Stimulated activated CD4-positive, alpha-beta T cell treated with anti-CD3 and anti-CD28 coated beads, TNF-alpha, amount 100 ng/mL, for 4 hours (primary cell): ENCODE results near the gene ST6GAL1.
A peak's percentile ranks its signal among the peaks of the same experiment; 100 is the strongest.
"Not testable (repeated sequence)": the region's sequence is repeated elsewhere in the genome, so short reads cannot be mapped to it uniquely, and the experiment has no call there.

Experiments used
- DNase-seq, 3 experiments: peaks; one replicate each; pipeline ENCODE4 v3.0.0-alpha.2; 2020; ENCODE audit warnings: low read depth in 3 of 3

The ST6GAL1 gene

DNA sequence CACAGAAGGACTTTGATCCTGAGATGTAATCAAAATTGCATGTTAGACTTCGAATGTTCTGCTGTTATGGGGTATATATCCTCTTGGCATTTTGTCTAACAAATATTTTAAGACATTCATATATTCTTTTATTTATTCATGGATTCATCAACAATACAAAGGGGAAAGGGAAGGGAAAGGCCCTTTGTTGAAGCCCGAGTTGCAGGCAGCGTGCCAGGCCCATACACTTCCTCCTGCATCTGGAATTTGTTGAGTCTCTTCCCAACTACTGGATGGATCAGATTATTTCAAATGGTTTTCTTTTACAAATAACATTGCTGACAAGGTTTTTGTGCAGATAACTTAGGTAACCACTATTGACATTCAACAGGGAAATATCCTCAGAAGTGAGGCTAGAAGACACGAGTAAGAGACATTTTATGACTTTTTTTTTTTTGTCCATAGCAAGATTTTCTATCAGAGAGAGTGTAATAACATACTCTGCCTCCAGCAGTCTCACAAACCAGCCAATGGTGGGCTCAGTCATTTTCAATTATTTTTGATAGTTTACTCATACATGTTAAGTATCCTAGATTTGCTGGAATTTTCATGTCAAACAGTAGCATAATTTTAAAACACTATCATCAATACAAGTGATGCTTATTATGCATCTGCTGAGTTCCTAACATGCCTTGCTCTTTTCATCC lies 114.7 kb downstream of the ST6GAL1 start:
- no peak for DNase-seq

GRCh38 chr3:187046033-187046432 lies 115.7 kb downstream of the ST6GAL1 start:
- DNase-seq, result no peak

DNA sequence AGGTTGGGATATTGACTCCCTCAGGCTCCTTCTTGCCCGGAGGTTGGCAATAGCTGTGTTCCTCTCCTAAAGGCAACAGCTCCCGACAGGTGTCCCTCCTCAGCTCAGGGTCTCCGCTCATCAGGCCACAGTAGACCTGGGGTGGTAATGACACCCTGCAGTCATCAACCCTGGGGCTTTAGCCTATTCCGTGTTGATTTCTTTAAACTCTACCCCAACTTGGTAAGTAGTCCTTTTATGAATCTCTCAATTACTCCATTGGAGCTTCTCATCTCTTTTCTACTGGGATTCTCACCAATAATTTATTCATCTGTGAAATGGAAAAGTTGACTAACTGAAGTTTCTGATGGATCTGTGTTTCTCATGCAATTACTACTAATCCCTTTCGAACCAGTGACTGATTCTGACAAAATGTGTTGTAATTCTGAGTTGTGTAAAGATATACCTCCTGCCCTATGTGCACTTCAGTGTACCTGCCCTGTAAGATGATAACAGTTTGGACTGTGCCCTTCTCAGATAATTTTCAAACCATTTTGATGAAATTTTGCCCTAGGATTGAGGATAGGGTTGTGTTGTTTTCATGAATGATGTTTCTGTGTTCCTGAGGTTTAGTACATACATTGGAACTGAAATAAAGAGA lies 119.3 kb downstream of the ST6GAL1 start:
- no peak for DNase-seq

- no peak for DNase-seq
Measured at GRCh38 chr3:187051066-187051465, 120.7 kb downstream of the ST6GAL1 start.

GRCh38 chr3:187051724-187052366 lies 121.5 kb downstream of the ST6GAL1 start:
- no peak for DNase-seq

DNA sequence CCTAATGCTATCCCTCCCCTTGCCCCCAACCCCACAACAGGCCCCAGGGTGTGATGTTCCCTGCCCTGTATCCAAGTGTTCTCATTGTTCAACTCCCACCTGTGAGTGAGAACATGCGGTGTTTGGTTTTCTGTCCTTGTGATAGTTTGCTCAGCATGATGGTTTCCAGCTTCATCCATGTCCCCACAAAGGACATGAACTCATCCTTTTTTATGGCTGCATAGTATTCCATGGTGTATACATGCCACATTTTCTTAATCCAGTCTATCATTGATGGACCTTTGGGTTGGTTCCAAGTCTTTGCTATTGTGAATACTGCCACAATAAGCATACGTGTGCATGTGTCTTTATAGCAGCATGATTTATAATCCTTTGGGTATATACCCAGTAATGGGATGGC lies 122.1 kb downstream of the ST6GAL1 start:
- not testable (repeated sequence) for DNase-seq

- not testable (repeated sequence) for DNase-seq
Measured at GRCh38 chr3:187054433-187054832, 124.1 kb downstream of the ST6GAL1 start.

GRCh38 chr3:187057803-187058202 lies 127.5 kb downstream of the ST6GAL1 start:
- not testable (repeated sequence) for DNase-seq

DNA sequence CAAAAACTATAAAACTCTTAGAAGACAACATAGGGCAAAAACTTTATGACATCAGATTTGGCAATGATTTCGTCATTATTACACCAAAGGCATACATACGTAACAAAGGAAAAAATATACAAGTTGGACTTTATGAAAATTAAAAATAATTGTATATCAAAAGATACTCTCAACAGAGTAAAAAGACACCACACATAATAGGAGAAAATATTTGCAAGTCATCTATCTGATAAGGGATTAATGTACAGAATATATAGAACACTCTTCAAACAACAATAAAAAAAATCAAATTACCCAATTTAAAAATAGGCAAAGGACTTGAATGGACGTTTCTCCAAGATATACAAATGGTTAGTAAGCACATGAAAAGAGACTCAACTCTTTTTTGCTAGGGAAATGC lies 131.4 kb downstream of the ST6GAL1 start:
- DNase-seq, result no peak

GRCh38 chr3:187062526-187063177 lies 132.3 kb downstream of the ST6GAL1 start:
- DNase-seq, result no peak

DNA sequence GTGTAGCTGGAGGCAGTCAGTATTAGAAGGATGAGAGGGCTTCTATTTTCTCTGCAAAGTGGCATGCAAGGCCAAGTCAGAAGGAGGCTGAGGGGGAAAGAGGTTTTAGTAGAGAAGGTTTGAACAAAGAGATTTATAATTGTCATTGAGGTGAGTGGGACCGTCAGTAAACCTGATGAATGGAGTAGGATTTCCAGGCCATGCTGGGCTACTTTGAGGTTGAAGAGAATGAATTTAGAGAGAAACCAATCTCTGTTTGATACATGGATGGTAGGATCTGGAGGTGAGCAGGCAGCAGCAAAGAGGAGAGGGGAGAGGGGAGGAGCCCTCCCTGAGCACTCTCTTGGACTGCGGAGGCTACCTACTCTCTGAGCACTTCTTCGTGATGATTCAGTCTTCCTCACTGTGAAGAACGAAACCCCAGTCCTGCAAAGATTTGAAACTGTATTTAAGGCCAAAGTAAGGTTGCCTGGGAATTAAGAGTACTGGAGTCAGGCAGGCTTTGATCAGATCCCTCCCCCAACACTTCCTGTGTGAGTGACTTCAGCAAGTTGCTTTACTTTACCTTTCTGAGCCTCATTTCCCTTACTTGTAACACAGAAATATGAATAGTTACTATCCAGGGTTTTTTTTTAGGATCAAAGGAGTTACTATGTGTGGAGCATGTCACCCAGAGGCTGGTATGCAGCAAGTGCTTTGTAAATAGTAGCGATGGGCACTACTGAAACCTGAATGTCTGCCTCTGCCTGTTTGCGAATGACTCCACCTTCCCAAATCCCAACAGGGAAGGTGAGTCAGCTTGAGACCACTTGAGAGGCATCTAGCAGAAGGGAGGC lies 133.2 kb downstream of the ST6GAL1 start:
- DNase-seq, result no peak

GRCh38 chr3:187064210-187065115 lies 134.1 kb downstream of the ST6GAL1 start:
- no peak for DNase-seq

GRCh38 chr3:187066228-187066995 lies 136.1 kb downstream of the ST6GAL1 start:
- DNase-seq, result peak in 2 of 3 experiments; percentile 17 to 38

DNA sequence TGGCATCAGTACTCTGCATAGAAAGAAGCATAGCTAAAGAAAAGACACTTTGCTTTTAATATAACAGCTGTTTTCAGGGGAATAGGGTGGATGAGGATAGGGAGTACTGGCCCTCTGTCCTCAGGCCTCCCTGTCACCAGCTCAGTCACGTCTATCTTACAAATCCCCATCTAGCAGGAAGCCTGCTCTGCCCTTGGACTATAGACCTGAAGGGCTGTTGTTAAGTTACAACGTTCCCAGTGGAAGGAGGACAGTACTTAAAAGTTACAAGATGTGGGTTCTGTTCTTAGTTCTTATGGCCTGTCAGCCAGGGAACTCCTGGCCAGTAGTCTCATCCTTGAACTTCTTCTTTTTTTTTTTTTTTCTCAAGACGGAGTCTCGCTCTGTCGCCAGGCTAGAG lies 138.5 kb downstream of the ST6GAL1 start:
- DNase-seq, result no peak

DNA sequence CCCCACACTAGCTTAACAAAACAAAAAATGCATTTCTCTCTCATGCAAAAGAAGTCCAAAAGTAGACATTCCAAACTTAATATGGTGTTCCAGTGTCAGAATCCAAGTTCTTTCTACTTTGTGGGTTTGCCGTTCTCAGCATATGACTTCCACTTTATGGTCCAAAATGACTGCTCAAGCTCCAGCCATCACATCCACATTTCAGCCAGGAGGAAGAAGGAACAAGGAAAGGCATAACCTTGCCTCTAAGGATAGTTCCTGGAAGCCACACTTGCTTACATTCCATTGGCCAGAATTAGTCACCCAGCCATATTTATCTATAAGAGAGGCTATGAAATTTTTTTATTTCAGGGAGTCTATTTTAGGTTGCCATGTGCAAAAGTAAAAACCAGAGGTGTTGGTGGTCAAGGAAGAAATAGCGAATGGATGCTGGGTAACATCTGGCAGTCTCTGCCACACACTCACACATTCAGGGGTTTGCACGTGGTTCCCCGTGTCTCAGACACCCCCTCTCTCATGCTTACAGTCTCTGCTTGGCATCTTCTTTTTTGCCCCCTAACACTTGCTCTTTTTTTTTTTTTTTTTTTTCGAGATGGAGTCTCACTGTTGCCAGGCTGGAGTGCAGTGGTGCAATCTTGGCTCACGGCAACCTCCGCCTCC lies 139.7 kb downstream of the ST6GAL1 start:
- DNase-seq, result no peak

DNA sequence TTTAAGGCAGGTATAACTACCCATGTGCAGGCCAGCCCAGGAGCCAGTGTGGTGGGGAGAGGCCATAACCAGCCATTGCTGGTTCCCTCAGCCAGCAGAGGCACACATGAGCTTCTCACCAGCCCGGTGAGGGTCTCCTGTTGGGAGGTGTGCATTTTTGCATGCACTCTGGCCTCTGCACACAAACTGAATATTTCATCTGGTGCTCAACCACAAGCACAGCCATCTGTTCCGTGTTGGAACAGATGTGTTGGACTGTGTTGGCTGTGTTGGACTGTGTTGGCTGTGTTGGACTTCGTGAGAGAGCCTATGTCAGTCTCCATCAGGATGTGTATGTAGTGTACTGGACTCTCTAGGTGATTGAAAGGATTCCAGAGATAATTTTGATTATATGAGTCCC lies 141.8 kb downstream of the ST6GAL1 start:
- no peak for DNase-seq

- no peak for DNase-seq
Measured at GRCh38 chr3:187072511-187072910, 142.2 kb downstream of the ST6GAL1 start.

DNA sequence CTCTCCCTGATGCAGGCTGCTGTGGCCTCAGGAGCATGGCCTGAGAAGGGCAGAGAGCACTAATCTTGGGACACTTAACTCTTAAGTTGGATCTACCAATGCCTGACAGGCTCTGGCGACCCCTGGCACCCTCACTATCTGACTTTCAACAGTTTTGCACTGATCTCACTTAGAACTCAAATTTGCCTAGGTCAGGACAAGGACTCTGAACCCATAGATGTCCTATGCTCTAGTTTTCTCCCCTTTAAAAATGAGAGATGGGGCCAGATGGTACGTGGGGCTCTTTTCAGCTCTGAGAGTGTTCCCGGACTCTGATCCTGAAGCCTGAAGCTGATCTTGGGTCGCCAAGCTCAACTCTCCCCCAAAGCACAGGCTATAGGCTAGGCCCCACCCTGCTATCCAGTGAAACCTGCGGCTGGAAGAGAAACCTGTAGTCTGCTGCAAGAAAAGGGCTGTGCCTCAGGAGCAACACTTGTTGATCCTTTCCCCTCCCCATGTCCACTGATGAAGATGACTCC lies 143.3 kb downstream of the ST6GAL1 start:
- DNase-seq, result no peak

GRCh38 chr3:187074846-187075245 lies 144.5 kb downstream of the ST6GAL1 start:
- DNase-seq, result no peak
